ENCODE data around the gene RTEL1.

Gene RTEL1

GRCh38 chr20:63697868-63698545 is 39.9 kb downstream of the RTEL1 start:
- H3K27me3 ChIP-seq (replicated peaks) = no peaks in the 10 kb centered on the region
- peak overlapping the region; percentile 90 for H3K27ac ChIP-seq
- H3K4me3 ChIP-seq (ENCODE audit: low read depth, low read length) = peak overlapping the region; percentile 63
- in situ Hi-C loops (cut with HindIII; ENCODE audit: low pct_ligation_motif_present, low sequenced_read_pairs) = loop anchor here (25.0 kb wide), 1 partner anchor 111 kb away; no protein-coding TSS in a partner anchor
- peaks cover 3% of the 10 kb centered on the region for H3K36me3 ChIP-seq (replicated peaks)
- no peak for DNase-seq
- TF ChIP-seq, protein P1, sequence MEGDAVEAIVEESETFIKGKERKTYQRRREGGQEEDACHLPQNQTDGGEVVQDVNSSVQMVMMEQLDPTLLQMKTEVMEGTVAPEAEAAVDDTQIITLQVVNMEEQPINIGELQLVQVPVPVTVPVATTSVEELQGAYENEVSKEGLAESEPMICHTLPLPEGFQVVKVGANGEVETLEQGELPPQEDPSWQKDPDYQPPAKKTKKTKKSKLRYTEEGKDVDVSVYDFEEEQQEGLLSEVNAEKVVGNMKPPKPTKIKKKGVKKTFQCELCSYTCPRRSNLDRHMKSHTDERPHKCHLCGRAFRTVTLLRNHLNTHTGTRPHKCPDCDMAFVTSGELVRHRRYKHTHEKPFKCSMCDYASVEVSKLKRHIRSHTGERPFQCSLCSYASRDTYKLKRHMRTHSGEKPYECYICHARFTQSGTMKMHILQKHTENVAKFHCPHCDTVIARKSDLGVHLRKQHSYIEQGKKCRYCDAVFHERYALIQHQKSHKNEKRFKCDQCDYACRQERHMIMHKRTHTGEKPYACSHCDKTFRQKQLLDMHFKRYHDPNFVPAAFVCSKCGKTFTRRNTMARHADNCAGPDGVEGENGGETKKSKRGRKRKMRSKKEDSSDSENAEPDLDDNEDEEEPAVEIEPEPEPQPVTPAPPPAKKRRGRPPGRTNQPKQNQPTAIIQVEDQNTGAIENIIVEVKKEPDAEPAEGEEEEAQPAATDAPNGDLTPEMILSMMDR (IDR thresholded peaks at IDR 0.05; ENCODE audit: low read depth, low read length, missing control alignments) = no peak

GRCh38 chr20:63698739-63699465 is 40.8 kb downstream of the RTEL1 start:
- Histone ChIP-seq H3K4me3 (ENCODE audit: low read depth, low read length) (peak overlapping the region; percentile 12), H3K27me3 (replicated peaks) (no peaks in the 10 kb centered on the region), H3K36me3 (replicated peaks) (peaks cover 3% of the 10 kb centered on the region), H3K27ac (peak overlapping the region; percentile 90)
- in situ Hi-C loops (cut with HindIII; ENCODE audit: low pct_ligation_motif_present, low sequenced_read_pairs) = loop anchor here (25.0 kb wide), 1 partner anchor 112 kb away; no protein-coding TSS in a partner anchor
- TF ChIP-seq, protein P1 (IDR thresholded peaks at IDR 0.05; ENCODE audit: low read depth, low read length, missing control alignments) = no peak
- peak; percentile 86 for DNase-seq

GRCh38 chr20:63699466-63700198 is 41.5 kb downstream of the RTEL1 start:
- peak overlapping the region; percentile 90 for H3K27ac ChIP-seq
- H3K36me3 ChIP-seq (replicated peaks) = peaks cover 8% of the 10 kb centered on the region
- no peaks in the 10 kb centered on the region for H3K27me3 ChIP-seq (replicated peaks)
- no peak for DNase-seq
- H3K4me3 ChIP-seq (ENCODE audit: low read depth, low read length) = no peak overlapping the region
- TF ChIP-seq, protein P1 (IDR thresholded peaks at IDR 0.05; ENCODE audit: low read depth, low read length, missing control alignments) = no peak
- in situ Hi-C loops (cut with HindIII; ENCODE audit: low pct_ligation_motif_present, low sequenced_read_pairs) = loop anchor here (25.0 kb wide), 1 partner anchor 112 kb away; no protein-coding TSS in a partner anchor

- DNase-seq = no peak
- no peaks in the 10 kb centered on the region for H3K27me3 ChIP-seq (replicated peaks)
- TF ChIP-seq, protein P1 (IDR thresholded peaks at IDR 0.05; ENCODE audit: low read depth, low read length, missing control alignments) = no peak
- H3K27ac ChIP-seq = peak overlapping the region; percentile 90
- in situ Hi-C loops (cut with HindIII; ENCODE audit: low pct_ligation_motif_present, low sequenced_read_pairs) = no loop called here
- no peak overlapping the region for H3K4me3 ChIP-seq (ENCODE audit: low read depth, low read length)
- peaks cover 16% of the 10 kb centered on the region for H3K36me3 ChIP-seq (replicated peaks)
Measured at GRCh38 chr20:63700199-63701050, 42.3 kb downstream of the RTEL1 start.

DNA sequence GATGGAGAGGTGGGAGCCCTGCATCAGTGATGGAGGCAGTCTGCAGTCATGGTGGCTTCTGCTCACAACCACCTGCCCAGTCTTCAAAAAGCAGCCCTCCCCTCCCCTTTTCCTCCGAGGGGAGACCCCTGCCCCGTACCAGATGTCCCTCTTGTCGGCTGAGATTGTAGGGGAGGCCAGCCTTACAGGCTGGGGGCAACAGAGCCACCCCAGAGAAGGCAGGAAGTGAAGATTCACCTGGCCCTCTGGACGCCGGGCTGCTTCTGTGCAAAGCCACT is 42.9 kb downstream of the RTEL1 start:
- no peak overlapping the region for H3K27ac ChIP-seq
- TF ChIP-seq, protein P1 (IDR thresholded peaks at IDR 0.05; ENCODE audit: low read depth, low read length, missing control alignments) = no peak
- H3K27me3 ChIP-seq (replicated peaks) = no peaks in the 10 kb centered on the region
- DNase-seq = no peak
- no peak overlapping the region for H3K4me3 ChIP-seq (ENCODE audit: low read depth, low read length)
- peaks cover 21% of the 10 kb centered on the region for H3K36me3 ChIP-seq (replicated peaks)
- in situ Hi-C loops (cut with HindIII; ENCODE audit: low pct_ligation_motif_present, low sequenced_read_pairs) = no loop called here

Data from brain microvascular endothelial cell (primary cell).